ENCODE data around the gene ADAT1. TPM values are rescaled to one million over a fixed set of nuclear protein-coding genes. Genes with fewer than 3 reads are reported as not detected.

Gene ADAT1
- total and polyA plus RNA-seq, 2 of the 13 experiments (the other 11 are each of a cell fraction or from before 2014, with no cell fraction given): 18.4 to 40.8 TPM

- no peak for TF ChIP-seq ZNF597 (CRISPR knock-in tag; IDR thresholded peaks at IDR 0.05)
- TF ChIP-seq SMC3 (IDR thresholded peaks at IDR 0.05; ENCODE audit: low read length): peak; percentile 71
- no peak for TF ChIP-seq ZSCAN12 (CRISPR knock-in tag; IDR thresholded peaks at IDR 0.05)
- TF ChIP-seq ZNF710 (CRISPR knock-in tag; IDR thresholded peaks at IDR 0.05; ENCODE audit: borderline replicate concordance): no peak
- no peak for TF ChIP-seq KDM3A (CRISPR knock-in tag; IDR thresholded peaks at IDR 0.05; ENCODE audit: low read depth)
- TF ChIP-seq MAFG (CRISPR knock-in tag; IDR thresholded peaks at IDR 0.05): no peak
- TF ChIP-seq MTF1 (CRISPR knock-in tag; IDR thresholded peaks at IDR 0.05): no peak
- TF ChIP-seq ZNF790 (CRISPR knock-in tag; IDR thresholded peaks at IDR 0.05; ENCODE audit: borderline replicate concordance): no peak
- peak; percentile 53 for TF ChIP-seq RAD21 (CRISPR knock-in tag; IDR thresholded peaks at IDR 0.05)
- TF ChIP-seq CTCF (CRISPR knock-in tag; IDR thresholded peaks at IDR 0.05): peak; percentile 81
- 0 out of 2 replicates have a peak, but pooled peaks have one; percentile 36 for TF ChIP-seq ZNF580 (CRISPR knock-in tag; IDR thresholded peaks at IDR 0.05; ENCODE audit: borderline replicate concordance, low read depth)
- TF ChIP-seq ZNF503 (CRISPR knock-in tag; IDR thresholded peaks at IDR 0.05): no peak
- no peak for TF ChIP-seq ZNF180 (CRISPR knock-in tag; IDR thresholded peaks at IDR 0.05; ENCODE audit: borderline replicate concordance, low read depth)
- peak; percentile 57; the same call in 1 of the 2 replicates for TF ChIP-seq ELF3 (CRISPR knock-in tag; IDR thresholded peaks at IDR 0.05)
Measured at GRCh38 chr16:75550211-75550662, 72.8 kb downstream of the ADAT1 start (continued).

Other genes with a start within 250 kb of the ADAT1 start
- gene CFDP1, start 189.8 kb downstream of the ADAT1 start, total RNA-seq (2016; rRNA removed; fragmentation: Illumina TruSeq; extraction: Trizol): 153 and 198 TPM in 2 replicates
- gene CFDP1, start 189.8 kb downstream of the ADAT1 start, polyA plus RNA-seq (2011; rRNA removed): 59.8 and 78.6 TPM in 2 replicates
- gene TMEM170A, start 158.6 kb downstream of the ADAT1 start, total RNA-seq (2016; rRNA removed; fragmentation: Illumina TruSeq; extraction: Trizol): 39.7 and 44.7 TPM in 2 replicates
- 30.0 and 35.7 TPM in 2 replicates for gene TMEM170A, start 158.6 kb downstream of the ADAT1 start, polyA plus RNA-seq (2011; rRNA removed)
- 0.32 and 0.91 TPM in 2 replicates for gene CHST6, start 127.8 kb downstream of the ADAT1 start, total RNA-seq (2016; rRNA removed; fragmentation: Illumina TruSeq; extraction: Trizol)
- 0.18 and 0.25 TPM in 2 replicates for gene CHST6, start 127.8 kb downstream of the ADAT1 start, polyA plus RNA-seq (2011; rRNA removed)
- gene CHST5, start 87.2 kb downstream of the ADAT1 start, total RNA-seq (2016; rRNA removed; fragmentation: Illumina TruSeq; extraction: Trizol): not detected in 2 replicates
- 0.05 TPM in 1 of 2 replicates, not detected in the other for gene CHST5, start 87.2 kb downstream of the ADAT1 start, polyA plus RNA-seq (2011; rRNA removed)
- 2.3 and 3.5 TPM in 2 replicates for gene TMEM231, start 67.0 kb downstream of the ADAT1 start, total RNA-seq (2016; rRNA removed; fragmentation: Illumina TruSeq; extraction: Trizol)
- 7.4 TPM in 2 replicates for gene TMEM231, start 67.0 kb downstream of the ADAT1 start, polyA plus RNA-seq (2011; rRNA removed)
- gene GABARAPL2, start 56.9 kb downstream of the ADAT1 start, total RNA-seq (2016; rRNA removed; fragmentation: Illumina TruSeq; extraction: Trizol): 76.4 and 82.4 TPM in 2 replicates
- gene GABARAPL2, start 56.9 kb downstream of the ADAT1 start, polyA plus RNA-seq (2011; rRNA removed): 68.4 and 83.0 TPM in 2 replicates
- gene KARS1, start 24.4 kb upstream of the ADAT1 start, total RNA-seq (2016; rRNA removed; fragmentation: Illumina TruSeq; extraction: Trizol): 276 and 379 TPM in 2 replicates
- 111 and 141 TPM in 2 replicates for gene KARS1, start 24.4 kb upstream of the ADAT1 start, polyA plus RNA-seq (2011; rRNA removed)
- gene TERF2IP, start 24.5 kb upstream of the ADAT1 start, total RNA-seq (2016; rRNA removed; fragmentation: Illumina TruSeq; extraction: Trizol): 50.2 and 53.1 TPM in 2 replicates
- 22.5 and 26.4 TPM in 2 replicates for gene TERF2IP, start 24.5 kb upstream of the ADAT1 start, polyA plus RNA-seq (2011; rRNA removed)
- gene CPHXL2, start 53.7 kb upstream of the ADAT1 start, total RNA-seq (2016; rRNA removed; fragmentation: Illumina TruSeq; extraction: Trizol): not detected in 2 replicates
- not detected in 2 replicates for gene CPHXL2, start 53.7 kb upstream of the ADAT1 start, polyA plus RNA-seq (2011; rRNA removed)
- not detected in 2 replicates for gene DUXB, start 78.2 kb upstream of the ADAT1 start, total RNA-seq (2016; rRNA removed; fragmentation: Illumina TruSeq; extraction: Trizol)
- not detected in 2 replicates for gene DUXB, start 78.2 kb upstream of the ADAT1 start, polyA plus RNA-seq (2011; rRNA removed)
- gene CPHXL, start 103.2 kb upstream of the ADAT1 start, total RNA-seq (2016; rRNA removed; fragmentation: Illumina TruSeq; extraction: Trizol): not detected in 2 replicates
- gene CPHXL, start 103.2 kb upstream of the ADAT1 start, polyA plus RNA-seq (2011; rRNA removed): not detected in 2 replicates